Activated naive CD4-positive, alpha-beta T cell treated with anti-CD3 and anti-CD28 coated beads, Interleukin-2, amount 50 U/mL, for 72 hours (primary cell): Measurements from ENCODE around the gene PXT1. TPM values are rescaled to one million over a fixed set of nuclear protein-coding genes. Genes with fewer than 3 reads are reported as not detected.
"Not testable (repeated sequence)": the region's sequence is repeated elsewhere in the genome, so short reads cannot be mapped to it uniquely, and the experiment has no call there.

Experiments used
- ATAC-seq, 2 donors: fragments of 150-1000 bp; cut with Tn5 transposase; 2 replicates each; pipeline ENCODE4 v1.10.0; 2021; ENCODE audit warnings: mild to moderate bottlenecking in 2 of 2, moderate library complexity in 2 of 2
- DNase-seq, 2 donors: peaks; one replicate each; pipeline ENCODE4 v3.0.0; 2021 to 2022; ENCODE audit warnings: low spot score in 2 of 2
- H3K27ac Mint-ChIP-seq, 2 donors: one replicate each; pipeline ENCODE4 v1.8.0; 2022; ENCODE audit warnings: mild to moderate bottlenecking in 2 of 2, mixed read lengths in 2 of 2
- H3K36me3 Mint-ChIP-seq, 2 donors: one replicate each; pipeline ENCODE4 v1.8.0; 2022; ENCODE audit warnings: mixed read lengths in 2 of 2
- H3K9me3 Mint-ChIP-seq, 2 donors: one replicate each; pipeline ENCODE4 v1.8.0; 2022; ENCODE audit warnings: mixed read lengths in 2 of 2
- total RNA-seq, 2 donors: library from RNA; stranded (reverse); gene quantifications; one replicate each; pipeline ENCODE4 v1.2.3, GENCODE V29; 2022

PXT1 gene, protein sequence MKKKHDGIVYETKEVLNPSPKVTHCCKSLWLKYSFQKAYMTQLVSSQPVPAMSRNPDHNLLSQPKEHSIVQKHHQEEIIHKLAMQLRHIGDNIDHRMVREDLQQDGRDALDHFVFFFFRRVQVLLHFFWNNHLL
- under 1 TPM in 1 of 2 donors, not detected in 1; 0.80 TPM for total RNA-seq

DNA sequence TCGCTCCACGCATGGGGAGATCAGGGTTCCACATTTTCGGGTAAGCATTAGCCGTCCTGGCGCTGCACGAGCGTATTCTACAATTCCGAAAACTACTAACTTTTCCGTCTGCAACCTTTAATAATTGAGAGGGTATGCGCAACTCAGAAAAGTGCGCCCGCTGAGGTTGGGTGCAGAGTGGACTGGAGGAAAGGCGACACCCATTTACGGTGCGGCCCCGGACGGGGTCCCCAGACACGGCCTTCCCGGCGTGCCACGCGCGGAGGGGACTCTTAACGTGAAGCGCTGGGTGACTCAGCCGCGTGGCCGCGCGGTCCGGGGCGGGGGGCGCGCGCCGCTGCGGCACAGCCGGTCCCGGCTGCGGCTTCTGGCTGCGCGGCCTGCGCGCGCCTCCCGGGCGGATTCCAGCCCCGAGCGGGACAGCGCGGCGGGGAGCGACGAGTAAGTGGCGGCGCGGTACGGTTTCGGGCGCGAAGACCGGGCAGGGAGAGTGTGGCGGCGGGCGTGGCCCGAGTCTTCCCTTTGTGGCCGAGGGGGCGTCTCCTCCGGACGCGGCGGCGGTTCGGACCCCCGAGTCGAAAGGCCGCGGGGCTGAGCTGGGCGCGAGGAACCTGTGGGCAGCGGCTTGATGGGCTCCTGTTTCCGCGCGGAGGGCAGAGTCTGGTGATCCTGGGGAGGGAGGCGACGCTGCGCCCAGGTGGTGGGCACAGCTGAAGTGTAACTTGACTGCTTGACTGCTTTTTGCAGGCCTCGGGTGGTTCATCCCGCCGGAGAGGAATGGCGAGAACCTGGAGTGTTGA lies at the start of gene PXT1, which contains the start of gene KCTD20:
TSS of gene PXT1 (minus strand) at position 184 of the 800 bp plus-strand sequence. CDS start 16,772 bp downstream, outside the sequence.
TSS of gene KCTD20 (plus strand) at position 330 of the 800 bp plus-strand sequence. CDS start 27,098 bp downstream, outside the sequence.
- peak; percentile 85 to 89 for DNase-seq
- Mint-ChIP-seq H3K27ac (peak within 1 kb of the TSS; percentile 96 to 97), H3K9me3 (no peaks in the 10 kb centered on the region), H3K36me3 (peaks cover 12 to 17% of the 10 kb centered on the region in 2 donors)
- peak; percentile 81 to 91 for ATAC-seq

DNA sequence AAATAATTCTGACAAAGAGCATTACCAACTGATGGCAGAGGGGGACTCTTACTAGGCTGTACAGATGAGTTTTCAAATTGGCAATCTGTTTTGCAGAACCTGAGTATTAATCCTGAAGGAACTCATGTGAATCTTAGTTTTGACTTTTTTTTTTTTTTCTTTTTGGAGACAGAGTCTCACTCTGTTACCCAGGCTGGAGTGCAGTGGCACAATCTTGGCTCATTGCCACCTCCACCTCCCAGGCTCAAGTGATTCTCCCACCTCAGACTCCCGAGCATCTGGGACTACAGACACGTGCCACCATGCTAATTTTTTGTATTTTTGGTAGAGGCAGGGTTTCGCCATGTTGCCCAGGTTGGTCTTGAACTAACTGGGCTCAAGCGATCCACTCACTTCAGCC lies 49.4 kb upstream of the PXT1 start:
- Mint-ChIP-seq H3K36me3 (peaks cover 24 to 57% of the 10 kb centered on the region in 2 donors), H3K27ac (peak overlapping the region; percentile 45 to 62), H3K9me3 (no peaks in the 10 kb centered on the region)
- DNase-seq: no peak
- ATAC-seq: no peak

DNA sequence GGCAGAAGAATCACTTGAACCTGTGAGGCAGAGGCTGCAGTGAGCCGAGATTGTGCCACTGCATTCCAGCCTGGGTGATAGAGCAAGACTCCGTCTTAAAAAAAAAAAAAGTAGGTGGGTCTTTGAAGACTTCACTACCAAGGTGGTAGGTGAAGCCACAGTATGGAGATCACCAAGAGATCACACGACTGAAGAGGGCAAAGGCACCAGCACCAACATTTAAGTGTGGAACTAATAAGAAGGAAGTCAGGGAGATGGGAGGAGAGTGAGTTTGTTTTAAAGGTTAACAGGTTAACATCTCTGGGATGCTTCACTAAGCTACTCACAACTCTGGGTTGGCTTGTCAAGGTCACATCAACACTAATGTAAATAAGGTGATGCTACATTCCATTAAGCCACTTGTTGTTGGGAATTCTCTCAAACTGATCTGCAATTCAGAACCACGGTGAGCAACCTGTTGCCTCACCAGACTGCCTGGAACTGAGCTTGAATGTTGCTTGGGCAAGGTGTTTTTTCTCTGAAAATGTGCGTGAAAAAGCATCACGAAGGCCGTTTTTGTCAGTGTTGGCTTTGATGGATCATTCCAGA lies 48.8 kb upstream of the PXT1 start:
- H3K9me3 Mint-ChIP-seq: no peaks in the 10 kb centered on the region
- H3K36me3 Mint-ChIP-seq: peaks cover 24 to 57% of the 10 kb centered on the region in 2 donors
- ATAC-seq (no peak), DNase-seq (no peak)
- H3K27ac Mint-ChIP-seq: peak overlapping the region in 1 of 2 donors; percentile 62

DNA sequence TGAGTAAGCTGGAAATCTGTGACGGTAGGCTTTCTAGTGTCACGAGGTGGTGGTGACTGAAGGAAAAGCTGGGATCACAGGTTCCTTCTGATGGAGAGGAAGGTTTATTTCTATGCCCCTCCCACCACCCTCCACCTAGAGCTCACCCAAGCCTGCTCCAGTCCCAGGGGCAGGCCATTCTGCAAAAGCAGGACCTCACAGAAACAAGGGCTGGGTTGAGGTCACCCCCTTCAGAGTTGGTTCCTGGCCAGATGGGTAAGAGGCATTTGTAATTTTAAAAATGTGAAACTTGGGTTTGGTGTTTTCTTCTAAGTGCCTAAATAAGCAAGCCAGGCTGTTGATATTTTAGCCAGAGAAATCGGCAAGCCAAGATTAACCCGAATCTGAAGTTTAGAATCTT lies 46.8 kb upstream of the PXT1 start:
- peaks cover 21 to 54% of the 10 kb centered on the region in 2 donors for H3K36me3 Mint-ChIP-seq
- DNase-seq: no peak
- no peak for ATAC-seq
- no peak overlapping the region for H3K27ac Mint-ChIP-seq
- no peaks in the 10 kb centered on the region for H3K9me3 Mint-ChIP-seq

DNA sequence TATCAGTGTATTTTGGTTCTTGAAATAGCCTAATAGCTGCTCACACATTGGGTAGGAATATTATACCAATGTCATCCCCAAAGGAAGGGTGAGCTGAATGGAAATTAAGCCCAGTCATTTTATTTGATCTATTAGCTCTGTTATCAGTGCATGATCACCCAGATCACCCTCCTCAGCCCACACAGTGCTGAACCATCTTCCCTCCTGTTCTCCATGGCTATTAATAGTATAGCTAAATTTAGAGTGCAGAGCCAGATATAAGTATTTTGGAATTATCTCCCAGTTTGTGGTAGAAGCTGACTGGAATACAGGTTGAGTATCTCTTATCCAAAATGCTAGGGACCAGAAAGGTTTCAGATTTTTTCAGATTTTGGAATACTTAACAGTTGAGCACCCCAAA lies 45.6 kb upstream of the PXT1 start:
- H3K27ac Mint-ChIP-seq: no peak overlapping the region
- no peak for ATAC-seq
- no peak for DNase-seq
- H3K36me3 Mint-ChIP-seq: peaks cover 9 to 54% of the 10 kb centered on the region in 2 donors
- no peaks in the 10 kb centered on the region for H3K9me3 Mint-ChIP-seq

DNA sequence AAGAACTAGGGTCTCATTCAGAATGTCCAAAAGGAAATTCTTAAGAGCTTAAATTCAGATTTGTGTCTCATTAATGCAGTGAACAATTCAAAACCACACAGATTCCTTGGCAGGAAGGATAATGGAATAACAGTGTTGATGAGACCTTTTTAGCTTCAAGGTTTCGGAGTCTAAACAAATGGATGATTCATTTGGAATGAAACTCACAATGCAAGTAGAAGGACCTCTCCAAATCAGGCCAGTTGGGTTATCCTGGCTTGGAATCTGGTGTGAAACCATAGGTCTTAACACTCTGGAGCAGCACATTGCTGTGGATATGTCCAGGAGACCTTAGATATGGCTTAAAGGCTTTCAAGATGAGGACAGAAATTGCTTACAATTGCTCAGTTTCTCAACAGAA lies 45.0 kb upstream of the PXT1 start:
- DNase-seq (no peak), ATAC-seq (no peak)
- Mint-ChIP-seq H3K9me3 (no peaks in the 10 kb centered on the region), H3K36me3 (peaks cover 8 to 53% of the 10 kb centered on the region in 2 donors), H3K27ac (peak overlapping the region; percentile 36 to 62)

DNA sequence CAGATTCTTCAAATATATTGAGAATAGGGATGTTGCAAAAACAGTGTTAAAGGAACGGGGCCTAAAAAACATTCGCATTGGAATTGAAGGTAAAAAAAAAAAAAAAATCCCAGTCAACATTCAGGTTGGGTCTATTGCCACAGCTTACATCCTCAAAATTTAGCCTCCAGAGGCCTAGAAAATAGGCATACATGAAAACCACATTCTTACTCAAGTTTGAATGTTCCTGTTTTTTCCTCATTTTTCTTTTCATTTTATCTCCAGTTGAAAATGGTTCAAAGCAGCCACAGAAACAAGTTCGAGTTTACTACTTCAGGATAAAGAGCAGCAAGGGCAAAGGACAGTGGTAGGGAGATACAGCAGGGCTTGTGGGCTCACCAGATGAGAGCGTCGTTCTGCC lies 42.1 kb upstream of the PXT1 start:
- peaks cover 8 to 44% of the 10 kb centered on the region in 2 donors for H3K36me3 Mint-ChIP-seq
- no peaks in the 10 kb centered on the region for H3K9me3 Mint-ChIP-seq
- DNase-seq (no peak), ATAC-seq (no peak)
- peak overlapping the region in 1 of 2 donors; percentile 57 for H3K27ac Mint-ChIP-seq

DNA sequence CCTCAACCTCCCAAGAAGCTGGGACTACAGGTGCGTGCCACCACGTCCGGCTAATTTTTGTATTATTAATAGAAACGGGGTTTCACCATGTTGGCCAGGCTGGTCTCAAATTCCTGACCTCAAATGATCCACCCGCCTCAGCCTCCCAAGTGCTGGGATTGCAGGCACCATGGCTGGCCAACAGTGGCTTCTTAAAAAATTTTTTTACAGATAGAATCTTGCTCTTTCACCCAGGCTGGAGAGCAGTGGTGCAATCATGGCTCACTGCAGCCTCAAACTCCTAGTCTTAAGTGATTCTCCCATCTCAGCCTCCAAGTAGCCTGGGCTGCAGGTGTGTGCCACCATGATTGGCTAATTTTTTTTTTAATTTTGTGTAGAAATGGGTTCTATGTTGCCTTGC lies 40.7 kb upstream of the PXT1 start:
- H3K9me3 Mint-ChIP-seq, DNase-seq, ATAC-seq: not testable (repeated sequence)
- peak overlapping the region in 1 of 2 donors; percentile 55 for H3K27ac Mint-ChIP-seq
- H3K36me3 Mint-ChIP-seq: peaks cover 4 to 38% of the 10 kb centered on the region in 2 donors

DNA sequence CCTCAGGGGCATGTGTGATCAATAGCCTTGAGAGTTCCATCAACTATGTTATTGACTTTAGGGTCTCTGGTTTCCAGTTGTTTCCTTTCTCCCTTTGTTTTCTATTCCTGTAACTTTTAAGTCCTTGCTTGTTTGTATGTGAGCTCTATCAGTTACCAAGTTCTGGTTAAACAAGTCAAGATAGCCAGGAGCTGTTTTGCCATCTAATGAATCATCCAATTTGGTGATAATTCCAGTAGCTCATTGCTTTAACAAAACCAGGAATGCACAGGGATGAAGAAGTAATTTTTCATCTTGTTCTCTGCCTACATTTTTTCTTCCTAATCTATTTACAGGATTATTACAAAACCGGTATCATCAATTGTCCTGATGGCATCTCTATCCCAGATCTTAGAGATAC lies 36.6 kb upstream of the PXT1 start:
- Mint-ChIP-seq H3K9me3 (no peaks in the 10 kb centered on the region), H3K27ac (no peak overlapping the region), H3K36me3 (peaks cover 0 to 30% of the 10 kb centered on the region in 2 donors)
- no peak for ATAC-seq
- DNase-seq: no peak

DNA sequence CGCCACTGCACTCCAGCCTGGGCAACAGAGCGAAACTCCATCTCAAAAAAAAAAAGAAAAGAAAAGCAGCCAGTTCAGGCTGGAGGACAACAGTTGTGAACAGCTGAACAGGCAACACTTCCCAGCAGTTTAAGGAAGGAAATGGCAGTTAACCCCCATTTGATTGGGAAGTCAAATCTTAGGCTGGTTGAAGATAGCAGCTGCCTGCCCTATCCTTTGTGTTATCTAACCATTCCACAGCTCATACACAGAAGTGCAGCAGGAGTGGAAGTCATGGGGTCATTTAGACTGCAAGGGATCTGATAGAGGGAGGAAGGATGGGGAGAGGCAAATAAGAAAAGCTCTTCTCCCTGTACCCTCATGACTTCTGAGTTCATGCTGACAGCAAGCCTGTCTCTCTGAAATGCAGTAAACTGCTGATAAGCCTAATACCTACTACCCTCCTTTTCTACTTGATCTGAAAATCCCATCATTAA lies 35.4 kb upstream of the PXT1 start:
- Mint-ChIP-seq H3K36me3 (peaks cover 0 to 21% of the 10 kb centered on the region in 2 donors), H3K27ac (peak overlapping the region in 1 of 2 donors; percentile 17), H3K9me3 (no peaks in the 10 kb centered on the region)
- ATAC-seq: no peak
- DNase-seq: no peak

DNA sequence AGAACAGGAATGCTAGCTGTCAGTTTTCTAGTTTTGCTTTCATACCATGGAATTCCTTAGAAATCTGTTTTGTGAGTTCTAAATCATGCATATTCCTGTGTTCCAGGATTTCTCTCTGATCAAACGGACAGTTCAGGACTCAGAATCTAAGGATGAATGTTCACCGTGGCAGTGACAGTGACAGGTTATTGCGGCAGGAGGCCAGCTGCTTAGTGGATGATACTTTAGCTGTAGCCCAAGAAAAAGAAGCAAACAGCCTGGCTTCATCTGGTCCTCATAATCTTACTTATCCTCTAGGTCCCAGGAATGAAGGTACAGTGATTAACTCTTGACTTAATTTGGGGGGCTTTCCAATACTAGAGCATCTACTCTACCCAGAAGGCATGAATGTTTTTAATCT lies 27.3 kb upstream of the PXT1 start:
- Mint-ChIP-seq H3K36me3 (peaks cover 0 to 13% of the 10 kb centered on the region in 2 donors), H3K27ac (no peak overlapping the region), H3K9me3 (no peaks in the 10 kb centered on the region)
- DNase-seq (no peak), ATAC-seq (no peak)

DNA sequence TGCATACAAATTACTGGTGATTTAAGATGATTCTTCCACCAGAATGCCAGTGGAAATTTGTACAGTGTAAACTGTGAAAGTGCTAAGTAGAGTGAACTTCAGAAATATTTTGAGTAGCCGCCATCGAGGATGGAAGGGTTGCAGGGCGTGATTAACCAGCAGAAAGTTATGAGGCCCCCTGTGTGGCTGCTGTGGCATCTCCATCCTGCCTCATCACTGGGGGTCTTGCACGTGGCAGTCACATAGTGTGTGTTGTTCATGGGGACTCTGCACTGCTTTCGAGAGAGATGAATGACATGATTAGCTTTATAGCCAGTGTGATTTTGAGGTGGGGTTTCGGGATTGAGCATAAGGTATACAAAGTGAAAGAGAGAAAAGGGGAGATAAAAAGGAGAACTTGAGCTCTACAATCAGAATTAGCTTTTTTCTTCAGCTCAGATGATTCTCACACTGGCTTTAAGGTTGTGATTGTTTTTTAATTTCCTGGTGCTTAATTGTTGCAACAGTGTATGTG lies 26.6 kb upstream of the PXT1 start:
- H3K9me3 Mint-ChIP-seq: no peaks in the 10 kb centered on the region
- no peak for DNase-seq
- peaks cover 0 to 19% of the 10 kb centered on the region in 2 donors for H3K36me3 Mint-ChIP-seq
- no peak for ATAC-seq
- peak overlapping the region in 1 of 2 donors; percentile 18 for H3K27ac Mint-ChIP-seq

DNA sequence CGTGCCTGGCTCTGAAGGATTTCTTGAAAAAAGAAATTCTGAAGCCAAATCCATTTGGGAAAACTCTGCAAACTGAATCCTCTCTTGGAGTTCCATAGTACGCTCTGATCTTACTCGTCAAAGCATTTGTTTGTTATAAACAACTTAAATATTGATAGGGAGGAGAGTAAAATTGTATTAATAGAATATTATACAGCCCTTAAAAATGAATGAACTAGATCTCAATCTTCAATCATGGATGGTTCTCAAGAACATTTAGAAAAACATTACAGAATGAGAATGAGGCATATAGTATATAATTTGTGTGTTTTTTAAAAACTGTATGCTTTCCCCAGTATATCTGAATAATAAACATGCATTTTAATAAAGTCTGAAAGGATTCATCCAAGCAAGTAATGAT lies 25.0 kb upstream of the PXT1 start:
- Mint-ChIP-seq H3K9me3 (no peaks in the 10 kb centered on the region), H3K27ac (no peak overlapping the region), H3K36me3 (peaks cover 0 to 28% of the 10 kb centered on the region in 2 donors)
- no peak for ATAC-seq
- no peak for DNase-seq

DNA sequence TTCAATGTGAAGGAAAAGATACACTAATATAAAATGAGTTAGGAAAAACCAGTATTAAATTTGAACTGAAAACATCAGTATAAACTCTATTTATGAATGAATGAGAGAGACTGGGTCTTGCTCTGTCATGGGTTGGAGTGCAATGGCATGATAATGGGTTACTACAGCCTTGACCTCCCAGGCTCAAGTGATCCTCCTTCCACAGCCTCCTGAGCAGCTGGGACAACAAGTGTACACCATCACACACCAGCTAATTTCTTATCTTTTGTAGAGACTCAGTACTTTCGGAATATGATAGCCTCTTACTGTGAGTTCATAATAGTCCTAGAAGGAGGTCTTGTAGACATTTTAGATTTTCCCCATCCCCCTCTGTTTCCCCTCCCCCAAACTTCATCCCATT lies 21.6 kb upstream of the PXT1 start:
- no peak for DNase-seq
- Mint-ChIP-seq H3K9me3 (no peaks in the 10 kb centered on the region), H3K36me3 (peaks cover 0 to 30% of the 10 kb centered on the region in 2 donors), H3K27ac (no peak overlapping the region)
- no peak for ATAC-seq

DNA sequence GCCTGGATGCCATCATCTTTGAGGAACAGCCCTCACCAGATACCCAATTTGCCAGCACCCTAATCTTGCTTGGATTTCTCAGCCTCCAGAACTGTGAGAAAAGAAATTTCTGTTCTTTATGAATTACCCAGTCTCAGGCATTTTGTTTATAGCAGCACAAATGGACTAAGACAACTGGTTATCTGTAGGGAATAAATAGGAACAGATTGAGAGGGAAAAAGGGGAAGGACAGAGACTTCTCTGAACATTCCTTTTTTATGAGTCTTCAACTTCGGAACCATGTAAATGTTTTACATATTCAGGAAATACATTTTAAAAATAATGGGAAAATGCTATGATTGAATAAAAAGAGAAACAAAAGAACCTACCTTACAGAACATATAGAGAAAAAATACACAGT lies 21.0 kb upstream of the PXT1 start:
- Mint-ChIP-seq H3K27ac (no peak overlapping the region), H3K36me3 (peaks cover 0 to 30% of the 10 kb centered on the region in 2 donors), H3K9me3 (no peaks in the 10 kb centered on the region)
- no peak for DNase-seq
- no peak for ATAC-seq

DNA sequence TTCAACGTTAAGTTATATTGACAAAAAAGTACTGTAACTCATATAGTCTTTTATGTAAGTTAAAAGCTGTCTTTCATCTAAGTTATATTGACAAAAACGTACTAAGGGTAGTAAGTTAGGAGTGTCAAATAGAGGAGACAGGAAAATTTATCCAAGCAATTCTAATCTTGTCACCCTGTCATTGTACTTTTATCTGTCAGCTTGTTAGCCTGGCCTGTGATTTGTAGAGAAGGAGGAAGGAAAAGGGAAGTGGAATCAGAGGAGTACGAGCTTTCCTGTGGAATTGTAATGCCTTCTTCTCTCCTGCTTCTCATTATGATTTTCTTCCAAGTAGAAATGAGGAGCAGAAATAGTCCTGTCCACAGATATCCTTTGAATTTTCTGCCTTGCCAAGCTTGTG lies 19.0 kb upstream of the PXT1 start:
- ATAC-seq: no peak
- Mint-ChIP-seq H3K36me3 (peaks cover 0 to 27% of the 10 kb centered on the region in 2 donors), H3K27ac (no peak overlapping the region), H3K9me3 (no peaks in the 10 kb centered on the region)
- no peak for DNase-seq

DNA sequence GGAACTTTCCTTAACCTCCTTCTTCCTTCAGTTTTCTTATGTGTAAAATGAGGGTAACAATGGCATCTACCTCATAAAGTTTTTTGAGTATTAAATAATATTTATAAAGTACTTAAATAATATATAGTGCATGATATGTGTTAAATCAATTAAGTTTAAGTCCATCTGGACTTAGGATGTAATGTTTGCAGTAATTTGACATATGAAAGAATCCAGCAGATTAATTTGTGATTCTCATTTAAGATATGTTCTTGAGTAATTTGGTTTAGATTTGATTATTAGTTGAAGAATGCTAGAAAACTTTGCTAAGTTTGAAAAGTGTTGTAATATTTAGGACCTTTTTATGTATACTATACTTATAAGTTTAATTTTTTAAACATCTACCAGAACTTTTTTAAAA lies 18.3 kb upstream of the PXT1 start:
- ATAC-seq (no peak), DNase-seq (no peak)
- Mint-ChIP-seq H3K27ac (no peak overlapping the region), H3K36me3 (peaks cover 0 to 25% of the 10 kb centered on the region in 2 donors), H3K9me3 (no peaks in the 10 kb centered on the region)
